ENCODE data around the gene MBL2.

- TF ChIP-seq CTCF (IDR thresholded peaks at IDR 0.05; ENCODE audit: insufficient read depth, low read length) (no peak), REST (IDR thresholded peaks at IDR 0.05; ENCODE audit: insufficient replicate concordance, low read depth) (no peak), POLR2AphosphoS5 (IDR thresholded peaks at IDR 0.05; ENCODE audit: low read depth) (no peak)
Observed at GRCh38 chr10:52771534-52772445, 794 bp downstream of the MBL2 start.
